WTC11 (cell line): ENCODE results near the gene UQCC3. TPM values are rescaled to one million over a fixed set of nuclear protein-coding genes. Genes with fewer than 3 reads are reported as not detected.

Experiments used
- ATAC-seq: fragments of 200-7000 bp; cut with Tn5 transposase; 2 replicates; pipeline ENCODE4 v1.10.0; 2021; ENCODE audit warnings: mild to moderate bottlenecking, moderate library complexity
- CTCF ChIA-PET: fragments of 300-600 bp; sonication (Branson Sonifier 250); formaldehyde crosslinking; loops from one replicate; lab custom pipeline; 2021; ENCODE audit warnings: antibody characterized with exemption; lab: Charles Lee
- POLR2A ChIA-PET: fragments of 350-600 bp; sonication (Branson Sonifier 250); formaldehyde crosslinking; loops from one replicate; lab custom pipeline; 2021; ENCODE audit warnings: antibody characterized with exemption; lab: Charles Lee
- DNase-seq: peaks from one replicate; pipeline ENCODE4 v3.0.0; 2021; ENCODE audit warnings: low spot score
- H3K27ac Mint-ChIP-seq: 2 replicates; pipeline ENCODE4 v1.8.0; 2021; ENCODE audit warnings: mixed read lengths
- H3K27me3 Mint-ChIP-seq: 2 replicates; pipeline ENCODE4 v1.8.0; 2021; ENCODE audit warnings: low read depth, mild to moderate bottlenecking, moderate library complexity, mixed read lengths
- H3K36me3 Mint-ChIP-seq: 2 replicates; pipeline ENCODE4 v1.8.0; 2021; ENCODE audit warnings: mixed read lengths
- H3K4me1 Mint-ChIP-seq: 2 replicates; pipeline ENCODE4 v1.8.0; 2022; ENCODE audit warnings: mixed read lengths
- H3K4me3 Mint-ChIP-seq: 2 replicates; pipeline ENCODE4 v1.8.0; 2021; ENCODE audit warnings: mild to moderate bottlenecking, moderate library complexity, mixed read lengths
- H3K9me3 Mint-ChIP-seq: 2 replicates; pipeline ENCODE4 v1.8.0; 2021; ENCODE audit warnings: mixed read lengths
- CBFB ChIP-seq: sonication (generic); formaldehyde crosslinking; IDR thresholded peaks from 2 replicates; pipeline ENCODE4 v1.8.1; 2022; ENCODE audit warnings: mild to moderate bottlenecking, low read depth, missing genetic modification reagents
- GTF2I ChIP-seq: fragments of 250-450 bp; sonication (Bioruptor Pico); conservative IDR thresholded peaks from 2 replicates; pipeline ENCODE4 v1.4.0; 2021; ENCODE audit warnings: mild to moderate bottlenecking
- IRF2 ChIP-seq: sonication (generic); formaldehyde crosslinking; IDR thresholded peaks from 2 replicates; pipeline ENCODE4 v1.8.0; 2022; ENCODE audit warnings: low read depth, missing genetic modification reagents, borderline replicate concordance
- JAZF1 ChIP-seq: fragments of 250-450 bp; sonication (Bioruptor Pico); IDR thresholded peaks from 2 replicates; pipeline ENCODE4 v1.9.0; 2021; ENCODE audit warnings: moderate library complexity, mild to moderate bottlenecking, inconsistent platforms
- NFYB ChIP-seq: sonication (generic); formaldehyde crosslinking; conservative IDR thresholded peaks from 2 replicates; pipeline ENCODE4 v1.8.0; 2022; ENCODE audit warnings: low read depth, missing genetic modification reagents
- NR2C2 ChIP-seq: sonication (generic); formaldehyde crosslinking; IDR thresholded peaks from 2 replicates; pipeline ENCODE4 v1.8.0; 2022; ENCODE audit warnings: mild to moderate bottlenecking, missing genetic modification reagents
- NR3C1 ChIP-seq: sonication (generic); formaldehyde crosslinking; conservative IDR thresholded peaks from 2 replicates; pipeline ENCODE4 v1.8.1; 2023; ENCODE audit warnings: low read depth, mild to moderate bottlenecking, missing genetic modification reagents
- OVOL2 ChIP-seq: fragments of 250-450 bp; sonication (Bioruptor Pico); IDR thresholded peaks from 2 replicates; pipeline ENCODE4 v1.9.0; 2021; ENCODE audit warnings: mild to moderate bottlenecking, borderline replicate concordance
- PRRX2 ChIP-seq: fragments of 250-450 bp; sonication (Bioruptor Pico); IDR thresholded peaks from 2 replicates; pipeline ENCODE4 v1.8.0; 2021; ENCODE audit warnings: mild to moderate bottlenecking
- SP1 ChIP-seq: sonication (generic); formaldehyde crosslinking; conservative IDR thresholded peaks from 2 replicates; pipeline ENCODE4 v1.8.1; 2022; ENCODE audit warnings: missing genetic modification reagents
- ZNF121 ChIP-seq: sonication (generic); formaldehyde crosslinking; IDR thresholded peaks from 2 replicates; pipeline ENCODE4 v1.8.0; 2023; ENCODE audit warnings: missing genetic modification reagents
- ZNF263 ChIP-seq: sonication (generic); formaldehyde crosslinking; IDR thresholded peaks from 2 replicates; pipeline ENCODE4 v1.8.1; 2022; ENCODE audit warnings: low read depth, mild to moderate bottlenecking, moderate library complexity, missing genetic modification reagents
- total RNA-seq: library from RNA; stranded (reverse); gene quantifications from 3 replicates; pipeline ENCODE4 v1.2.3, GENCODE V29; 2021
- TF ChIP-seq, protein P1 (sequence below): sonication (generic); formaldehyde crosslinking; IDR thresholded peaks from 2 replicates; pipeline ENCODE4 v1.8.0; 2022; ENCODE audit warnings: missing genetic modification reagents
- TF ChIP-seq, protein P2 (sequence below): fragments of 250-450 bp; sonication (Bioruptor Pico); IDR thresholded peaks from 2 replicates; pipeline ENCODE4 v1.8.0; 2021; ENCODE audit warnings: mild to moderate bottlenecking
- TF ChIP-seq, protein P3 (sequence below): sonication (generic); formaldehyde crosslinking; IDR thresholded peaks from 2 replicates; pipeline ENCODE4 v1.8.0; 2022; ENCODE audit warnings: mild to moderate bottlenecking, missing genetic modification reagents
- TF ChIP-seq, protein P4 (sequence below): sonication (generic); formaldehyde crosslinking; IDR thresholded peaks from 2 replicates; pipeline ENCODE4 v1.8.1; 2023; ENCODE audit warnings: mild to moderate bottlenecking, missing genetic modification reagents
- TF ChIP-seq, protein P5 (sequence below): sonication (generic); formaldehyde crosslinking; IDR thresholded peaks from 2 replicates; pipeline ENCODE4 v1.8.1; 2022; ENCODE audit warnings: mild to moderate bottlenecking, moderate library complexity, missing genetic modification reagents

The UQCC3 gene
- total RNA-seq, 1 experiment from 2014 or later = 18.1 TPM

DNA sequence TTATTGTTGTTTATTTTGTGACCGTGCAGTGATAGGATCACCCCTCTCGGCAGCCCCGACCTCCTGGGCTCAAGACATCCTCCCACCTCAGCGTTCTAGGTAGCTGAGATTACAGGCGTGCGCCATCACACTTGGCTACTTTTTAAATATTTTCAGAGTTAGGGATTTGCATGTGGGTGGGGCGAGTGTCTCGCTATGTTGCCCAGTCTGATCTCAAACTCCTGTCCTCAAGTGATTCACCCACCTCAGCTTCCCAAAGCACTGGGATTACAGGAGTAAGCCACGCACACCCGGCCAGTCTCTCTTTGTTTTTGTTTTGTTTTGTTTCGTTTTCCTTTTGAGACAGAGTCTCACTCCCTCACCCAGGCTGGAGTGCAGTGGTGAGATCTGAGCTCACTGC, 17.2 kb upstream of the UQCC3 start:
- POLR2A ChIA-PET = no interaction called here
- Mint-ChIP-seq H3K4me3 (peak overlapping the region; percentile 27; the same call in 1 of the 2 replicates), H3K4me1 (peaks cover 8% of the 10 kb centered on the region), H3K9me3 (no peaks in the 10 kb centered on the region), H3K27me3 (no peaks in the 10 kb centered on the region), H3K36me3 (peaks cover 11% of the 10 kb centered on the region), H3K27ac (0 out of 2 replicates have a peak overlapping the region, but pooled peaks have one; percentile 49)
- ATAC-seq (no peak), DNase-seq (no peak)
- CTCF ChIA-PET = interaction anchor here (0.7 kb wide), 1 partner anchor 1005 kb away, joined by 7 read pairs; no protein-coding TSS in a partner anchor
- TF ChIP-seq ZNF121 (CRISPR knock-in tag) = 0 out of 2 replicates have a peak, but pooled peaks have one; percentile 34
- no peak for TF ChIP-seq OVOL2

DNA sequence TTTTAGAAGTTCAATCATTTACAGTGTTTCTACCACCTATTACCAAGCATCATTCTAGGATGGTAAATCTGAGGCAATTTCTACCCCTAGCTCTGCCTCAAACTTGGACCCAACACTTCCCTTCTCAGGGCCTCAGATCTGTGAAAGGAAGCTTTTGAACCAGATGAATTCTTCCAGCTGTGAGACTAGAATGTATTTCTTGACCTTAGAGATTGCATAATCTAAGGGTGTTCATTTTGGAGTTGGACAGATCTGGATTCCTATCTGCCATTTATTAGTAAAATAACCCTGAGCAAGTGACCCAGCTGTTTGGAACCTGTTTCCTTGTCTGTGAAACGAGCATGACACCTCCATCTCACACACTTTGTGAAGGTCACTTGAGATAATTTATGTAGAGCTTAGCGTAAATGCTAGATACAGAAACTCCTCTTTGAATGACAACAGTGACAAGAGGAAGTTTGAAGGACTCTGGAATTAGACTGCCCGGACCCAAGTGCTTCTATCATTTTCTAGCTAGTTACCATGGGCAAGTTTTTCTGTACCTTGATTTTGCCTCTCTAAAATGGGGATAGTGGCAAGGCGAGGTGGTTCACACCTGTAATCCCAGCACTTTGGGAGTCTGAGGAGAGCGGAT, 14.6 kb upstream of the UQCC3 start:
- POLR2A ChIA-PET = interaction anchor here (0.6 to 2.5 kb wide), 4 partner anchors 8 to 43 kb away, joined by 3 to 13 read pairs (median 4); partner anchors contain the start of genes C11orf98, CSKMT and UQCC3
- H3K27me3 Mint-ChIP-seq = no peaks in the 10 kb centered on the region
- CTCF ChIA-PET = interaction anchor here (1.0 kb wide), 1 partner anchor 38 kb away, joined by 4 read pairs; no protein-coding TSS in a partner anchor

DNA sequence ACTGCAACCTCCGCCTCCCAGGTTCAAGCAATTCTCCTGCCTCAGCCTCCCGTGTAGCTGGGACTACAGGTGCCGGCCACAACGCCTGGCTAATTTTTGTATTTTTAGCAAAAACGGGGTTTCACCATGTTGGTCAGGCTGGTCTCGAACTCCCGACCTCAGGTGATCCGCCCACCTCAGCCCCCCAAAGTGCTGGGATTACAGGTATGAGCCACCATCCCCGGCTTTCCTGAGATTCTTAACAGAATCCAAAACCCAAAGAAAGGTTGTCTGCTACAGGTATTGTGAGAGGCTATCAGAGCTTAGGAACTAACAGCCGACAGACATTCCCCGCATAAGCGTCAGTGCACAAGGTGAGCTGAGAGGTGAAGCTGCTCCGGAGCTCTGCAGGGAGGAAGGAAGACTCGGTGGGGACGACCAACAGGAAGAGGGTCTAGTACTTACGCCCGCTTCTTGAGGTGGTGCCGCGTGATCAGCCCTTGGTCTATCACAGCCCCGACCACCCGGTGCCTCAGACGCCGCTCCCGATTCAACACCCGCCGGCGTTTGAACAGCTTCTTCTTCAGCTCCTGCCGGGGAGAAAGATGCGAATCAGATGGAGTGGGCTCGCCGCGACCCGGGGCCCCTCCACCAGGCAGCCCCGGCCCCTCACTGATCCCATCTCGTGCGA, 6.9 kb upstream of the UQCC3 start:
- no peaks in the 10 kb centered on the region for H3K9me3 Mint-ChIP-seq
- TF ChIP-seq, protein P1, sequence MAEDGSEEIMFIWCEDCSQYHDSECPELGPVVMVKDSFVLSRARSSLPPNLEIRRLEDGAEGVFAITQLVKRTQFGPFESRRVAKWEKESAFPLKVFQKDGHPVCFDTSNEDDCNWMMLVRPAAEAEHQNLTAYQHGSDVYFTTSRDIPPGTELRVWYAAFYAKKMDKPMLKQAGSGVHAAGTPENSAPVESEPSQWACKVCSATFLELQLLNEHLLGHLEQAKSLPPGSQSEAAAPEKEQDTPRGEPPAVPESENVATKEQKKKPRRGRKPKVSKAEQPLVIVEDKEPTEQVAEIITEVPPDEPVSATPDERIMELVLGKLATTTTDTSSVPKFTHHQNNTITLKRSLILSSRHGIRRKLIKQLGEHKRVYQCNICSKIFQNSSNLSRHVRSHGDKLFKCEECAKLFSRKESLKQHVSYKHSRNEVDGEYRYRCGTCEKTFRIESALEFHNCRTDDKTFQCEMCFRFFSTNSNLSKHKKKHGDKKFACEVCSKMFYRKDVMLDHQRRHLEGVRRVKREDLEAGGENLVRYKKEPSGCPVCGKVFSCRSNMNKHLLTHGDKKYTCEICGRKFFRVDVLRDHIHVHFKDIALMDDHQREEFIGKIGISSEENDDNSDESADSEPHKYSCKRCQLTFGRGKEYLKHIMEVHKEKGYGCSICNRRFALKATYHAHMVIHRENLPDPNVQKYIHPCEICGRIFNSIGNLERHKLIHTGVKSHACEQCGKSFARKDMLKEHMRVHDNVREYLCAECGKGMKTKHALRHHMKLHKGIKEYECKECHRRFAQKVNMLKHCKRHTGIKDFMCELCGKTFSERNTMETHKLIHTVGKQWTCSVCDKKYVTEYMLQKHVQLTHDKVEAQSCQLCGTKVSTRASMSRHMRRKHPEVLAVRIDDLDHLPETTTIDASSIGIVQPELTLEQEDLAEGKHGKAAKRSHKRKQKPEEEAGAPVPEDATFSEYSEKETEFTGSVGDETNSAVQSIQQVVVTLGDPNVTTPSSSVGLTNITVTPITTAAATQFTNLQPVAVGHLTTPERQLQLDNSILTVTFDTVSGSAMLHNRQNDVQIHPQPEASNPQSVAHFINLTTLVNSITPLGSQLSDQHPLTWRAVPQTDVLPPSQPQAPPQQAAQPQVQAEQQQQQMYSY (CRISPR knock-in tag) = peak; percentile 90
- TF ChIP-seq JAZF1 (CRISPR knock-in tag) = no peak
- DNase-seq = peak; percentile 60
- peak overlapping the region; percentile 95 for H3K27ac Mint-ChIP-seq
- ChIA-PET CTCF (interaction anchor here (0.7 to 2.2 kb wide), 18 partner anchors 11 to 270 kb away, joined by 3 to 10 read pairs (median 5); partner anchors contain the start of genes B3GAT3, BSCL2, EML3 and GANAB), POLR2A (interaction anchor here (0.8 to 3.2 kb wide), 33 partner anchors 8 to 191 kb away, joined by 3 to 42 read pairs (median 7); partner anchors contain the start of genes B3GAT3, BSCL2, EEF1G and GANAB)
- H3K36me3 Mint-ChIP-seq = peaks cover 30% of the 10 kb centered on the region
- H3K27me3 Mint-ChIP-seq = no peaks in the 10 kb centered on the region
- peak overlapping the region; percentile 97 for H3K4me3 Mint-ChIP-seq
- peak; percentile 29 for ATAC-seq
- peaks cover 16% of the 10 kb centered on the region for H3K4me1 Mint-ChIP-seq

More for the DNA sequence above, 14.6 kb upstream of the UQCC3 start:
- H3K9me3 Mint-ChIP-seq = no peaks in the 10 kb centered on the region
- DNase-seq = no peak
- H3K4me3 Mint-ChIP-seq = no peak overlapping the region
- H3K4me1 Mint-ChIP-seq = peaks cover 8% of the 10 kb centered on the region
- no peaks in the 10 kb centered on the region for H3K36me3 Mint-ChIP-seq
- no peak for ATAC-seq
- TF ChIP-seq SP1 (CRISPR knock-in tag) (no peak), NFYB (no peak), NR3C1 (CRISPR knock-in tag) (no peak), ZNF263 (CRISPR knock-in tag) (no peak), IRF2 (no peak), ZNF121 (CRISPR knock-in tag) (no peak), PRRX2 (no peak), CBFB (no peak), GTF2I (CRISPR knock-in tag) (no peak), NR2C2 (no peak)
- TF ChIP-seq, protein P2, sequence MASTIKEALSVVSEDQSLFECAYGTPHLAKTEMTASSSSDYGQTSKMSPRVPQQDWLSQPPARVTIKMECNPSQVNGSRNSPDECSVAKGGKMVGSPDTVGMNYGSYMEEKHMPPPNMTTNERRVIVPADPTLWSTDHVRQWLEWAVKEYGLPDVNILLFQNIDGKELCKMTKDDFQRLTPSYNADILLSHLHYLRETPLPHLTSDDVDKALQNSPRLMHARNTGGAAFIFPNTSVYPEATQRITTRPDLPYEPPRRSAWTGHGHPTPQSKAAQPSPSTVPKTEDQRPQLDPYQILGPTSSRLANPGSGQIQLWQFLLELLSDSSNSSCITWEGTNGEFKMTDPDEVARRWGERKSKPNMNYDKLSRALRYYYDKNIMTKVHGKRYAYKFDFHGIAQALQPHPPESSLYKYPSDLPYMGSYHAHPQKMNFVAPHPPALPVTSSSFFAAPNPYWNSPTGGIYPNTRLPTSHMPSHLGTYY (CRISPR knock-in tag) = no peak
- TF ChIP-seq, protein P3, sequence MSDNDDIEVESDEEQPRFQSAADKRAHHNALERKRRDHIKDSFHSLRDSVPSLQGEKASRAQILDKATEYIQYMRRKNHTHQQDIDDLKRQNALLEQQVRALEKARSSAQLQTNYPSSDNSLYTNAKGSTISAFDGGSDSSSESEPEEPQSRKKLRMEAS (CRISPR knock-in tag) = no peak
- TF ChIP-seq, protein P4, sequence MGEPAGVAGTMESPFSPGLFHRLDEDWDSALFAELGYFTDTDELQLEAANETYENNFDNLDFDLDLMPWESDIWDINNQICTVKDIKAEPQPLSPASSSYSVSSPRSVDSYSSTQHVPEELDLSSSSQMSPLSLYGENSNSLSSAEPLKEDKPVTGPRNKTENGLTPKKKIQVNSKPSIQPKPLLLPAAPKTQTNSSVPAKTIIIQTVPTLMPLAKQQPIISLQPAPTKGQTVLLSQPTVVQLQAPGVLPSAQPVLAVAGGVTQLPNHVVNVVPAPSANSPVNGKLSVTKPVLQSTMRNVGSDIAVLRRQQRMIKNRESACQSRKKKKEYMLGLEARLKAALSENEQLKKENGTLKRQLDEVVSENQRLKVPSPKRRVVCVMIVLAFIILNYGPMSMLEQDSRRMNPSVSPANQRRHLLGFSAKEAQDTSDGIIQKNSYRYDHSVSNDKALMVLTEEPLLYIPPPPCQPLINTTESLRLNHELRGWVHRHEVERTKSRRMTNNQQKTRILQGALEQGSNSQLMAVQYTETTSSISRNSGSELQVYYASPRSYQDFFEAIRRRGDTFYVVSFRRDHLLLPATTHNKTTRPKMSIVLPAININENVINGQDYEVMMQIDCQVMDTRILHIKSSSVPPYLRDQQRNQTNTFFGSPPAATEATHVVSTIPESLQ (CRISPR knock-in tag) = no peak
- TF ChIP-seq, protein P5, sequence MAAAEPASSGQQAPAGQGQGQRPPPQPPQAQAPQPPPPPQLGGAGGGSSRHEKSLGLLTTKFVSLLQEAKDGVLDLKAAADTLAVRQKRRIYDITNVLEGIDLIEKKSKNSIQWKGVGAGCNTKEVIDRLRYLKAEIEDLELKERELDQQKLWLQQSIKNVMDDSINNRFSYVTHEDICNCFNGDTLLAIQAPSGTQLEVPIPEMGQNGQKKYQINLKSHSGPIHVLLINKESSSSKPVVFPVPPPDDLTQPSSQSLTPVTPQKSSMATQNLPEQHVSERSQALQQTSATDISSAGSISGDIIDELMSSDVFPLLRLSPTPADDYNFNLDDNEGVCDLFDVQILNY (CRISPR knock-in tag) = no peak
- TF ChIP-seq, all 79 proteins: peak for 0
- no peak overlapping the region for H3K27ac Mint-ChIP-seq
